Colon (tissue), 2 donors: ENCODE measurements around the gene SCGB3A2.
A peak's percentile ranks its signal among the peaks of the same experiment; 100 is the strongest.
"Not testable (repeated sequence)": the region's sequence is repeated elsewhere in the genome, so short reads cannot be mapped to it uniquely, and the experiment has no call there.

Experiments
- FAIRE-seq: peaks from 2 replicates; lab custom pipeline; 2012; peaks lifted over from hg19 to GRCh38; lab: Jason Lieb, UNC
- donor health status: control.
- donor health status: control.

SCGB3A2 gene

GRCh38 chr5:147863454-147864158 is 14.9 kb upstream of the SCGB3A2 start:
- FAIRE-seq: no peak

GRCh38 chr5:147869112-147869511 is 9.4 kb upstream of the SCGB3A2 start:
- no peak for FAIRE-seq

GRCh38 chr5:147869892-147870291 is 8.6 kb upstream of the SCGB3A2 start:
- not testable (repeated sequence) for FAIRE-seq

- not testable (repeated sequence) for FAIRE-seq
Observed at GRCh38 chr5:147871980-147872549, 6.4 kb upstream of the SCGB3A2 start.

- FAIRE-seq: not testable (repeated sequence)
Observed at GRCh38 chr5:147872744-147873435, 5.6 kb upstream of the SCGB3A2 start.

GRCh38 chr5:147874118-147874875 is 4.2 kb upstream of the SCGB3A2 start:
- FAIRE-seq: not testable (repeated sequence)

- no peak for FAIRE-seq
Observed at GRCh38 chr5:147874910-147875367, 3.6 kb upstream of the SCGB3A2 start.

- no peak for FAIRE-seq
Observed at GRCh38 chr5:147876141-147876540, 2.4 kb upstream of the SCGB3A2 start.

- FAIRE-seq: no peak
Observed at GRCh38 chr5:147876626-147877025, 1.9 kb upstream of the SCGB3A2 start.

GRCh38 chr5:147879784-147880183 is 1.3 kb downstream of the SCGB3A2 start:
- no peak for FAIRE-seq

- FAIRE-seq: no peak
Observed at GRCh38 chr5:147880487-147880886, 2.0 kb downstream of the SCGB3A2 start.

GRCh38 chr5:147882586-147883313 is 4.2 kb downstream of the SCGB3A2 start:
- FAIRE-seq: no peak

GRCh38 chr5:147887026-147887627 is 8.6 kb downstream of the SCGB3A2 start:
- no peak for FAIRE-seq

GRCh38 chr5:147887930-147888329 is 9.4 kb downstream of the SCGB3A2 start:
- FAIRE-seq: no peak

GRCh38 chr5:147892696-147893296 is 14.3 kb downstream of the SCGB3A2 start:
- peak; percentile 33 for FAIRE-seq

GRCh38 chr5:147893820-147894219 is 15.3 kb downstream of the SCGB3A2 start:
- no peak for FAIRE-seq

GRCh38 chr5:147895864-147896263 is 17.4 kb downstream of the SCGB3A2 start:
- FAIRE-seq: no peak

GRCh38 chr5:147898875-147899401 is 20.4 kb downstream of the SCGB3A2 start:
- FAIRE-seq: no peak

GRCh38 chr5:147901599-147902039 is 23.1 kb downstream of the SCGB3A2 start:
- no peak for FAIRE-seq

- no peak for FAIRE-seq
Observed at GRCh38 chr5:147902609-147903115, 24.2 kb downstream of the SCGB3A2 start.
